Activated effector memory CD4-positive, alpha-beta T cell treated with Interleukin-2 at 50 U/mL for 16 hours (primary cell): ENCODE data around the gene AASDHPPT.

Experiments
- DNase-seq: peaks from one replicate; pipeline ENCODE4 v3.0.0-alpha.2; 2020

AASDHPPT gene

GRCh38 chr11:106086850-106087249 is 9.4 kb downstream of the AASDHPPT start:
- DNase-seq = no peak

GRCh38 chr11:106087815-106088435 is 10.5 kb downstream of the AASDHPPT start:
- DNase-seq = peak; percentile 3

GRCh38 chr11:106088896-106089295 is 11.4 kb downstream of the AASDHPPT start:
- no peak for DNase-seq

GRCh38 chr11:106091480-106092123 is 14.1 kb downstream of the AASDHPPT start:
- DNase-seq = no peak

- DNase-seq = no peak
Measured at GRCh38 chr11:106092446-106092845, 15.0 kb downstream of the AASDHPPT start.

- DNase-seq = no peak
Measured at GRCh38 chr11:106098893-106099553, 21.6 kb downstream of the AASDHPPT start.

- no peak for DNase-seq
Measured at GRCh38 chr11:106101370-106101769, 23.9 kb downstream of the AASDHPPT start.

GRCh38 chr11:106101819-106102218 is 24.4 kb downstream of the AASDHPPT start:
- DNase-seq = no peak

GRCh38 chr11:106105986-106106385 is 28.5 kb downstream of the AASDHPPT start:
- DNase-seq = no peak

- no peak for DNase-seq
Measured at GRCh38 chr11:106121570-106122320, 44.3 kb downstream of the AASDHPPT start.

GRCh38 chr11:106127604-106128003 is 50.1 kb downstream of the AASDHPPT start:
- no peak for DNase-seq

- no peak for DNase-seq
Measured at GRCh38 chr11:106128740-106129139, 51.3 kb downstream of the AASDHPPT start.

GRCh38 chr11:106131998-106132397 is 54.5 kb downstream of the AASDHPPT start:
- no peak for DNase-seq

- DNase-seq = no peak
Measured at GRCh38 chr11:106132582-106133354, 55.3 kb downstream of the AASDHPPT start.

- DNase-seq = no peak
Measured at GRCh38 chr11:106133529-106133928, 56.1 kb downstream of the AASDHPPT start.

GRCh38 chr11:106137061-106137460 is 59.6 kb downstream of the AASDHPPT start:
- no peak for DNase-seq

- DNase-seq = no peak
Measured at GRCh38 chr11:106137758-106138157, 60.3 kb downstream of the AASDHPPT start.
